ENCODE data around the gene TEAD3. TPM values are rescaled to one million over a fixed set of nuclear protein-coding genes. Genes with fewer than 3 reads are reported as not detected.

Gene TEAD3
- total and polyA plus RNA-seq, 2 experiments from 2014 or later, result 15.0 to 26.5 TPM

DNA sequence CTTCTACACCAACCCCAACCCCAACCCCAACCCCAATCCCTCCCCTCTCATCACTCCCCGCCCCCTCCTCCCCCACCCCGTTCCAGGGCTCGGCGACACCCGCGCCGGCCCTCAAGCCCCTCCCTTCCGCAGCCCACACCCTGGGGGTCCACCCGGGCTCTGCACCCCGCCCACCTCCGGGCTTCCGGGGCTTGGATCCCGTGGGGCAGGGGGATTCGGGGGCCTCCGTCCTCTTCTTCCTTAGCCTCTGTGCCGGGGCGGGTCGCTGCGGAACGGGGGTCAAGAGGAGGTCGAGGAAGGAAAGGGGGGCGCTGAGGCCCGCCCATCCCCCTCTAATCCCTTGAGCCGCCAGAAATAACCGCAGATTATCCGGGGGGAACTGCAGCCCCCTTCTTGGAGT, 15.1 kb upstream of the TEAD3 start (continued):
- no peak for TF ChIP-seq ZNF462 (CRISPR knock-in tag; IDR thresholded peaks at IDR 0.05)
- TF ChIP-seq STAT1 (IDR thresholded peaks at IDR 0.05; ENCODE audit: unreplicated experiment), result no peak
- TF ChIP-seq ZNF114 (CRISPR knock-in tag; IDR thresholded peaks at IDR 0.05), result no peak
- TF ChIP-seq ZNF331 (CRISPR knock-in tag; IDR thresholded peaks at IDR 0.05; ENCODE audit: low read depth), result no peak
- no peak for TF ChIP-seq REST (IDR thresholded peaks at IDR 0.05; ENCODE audit: unreplicated experiment)
- TF ChIP-seq, protein P1, sequence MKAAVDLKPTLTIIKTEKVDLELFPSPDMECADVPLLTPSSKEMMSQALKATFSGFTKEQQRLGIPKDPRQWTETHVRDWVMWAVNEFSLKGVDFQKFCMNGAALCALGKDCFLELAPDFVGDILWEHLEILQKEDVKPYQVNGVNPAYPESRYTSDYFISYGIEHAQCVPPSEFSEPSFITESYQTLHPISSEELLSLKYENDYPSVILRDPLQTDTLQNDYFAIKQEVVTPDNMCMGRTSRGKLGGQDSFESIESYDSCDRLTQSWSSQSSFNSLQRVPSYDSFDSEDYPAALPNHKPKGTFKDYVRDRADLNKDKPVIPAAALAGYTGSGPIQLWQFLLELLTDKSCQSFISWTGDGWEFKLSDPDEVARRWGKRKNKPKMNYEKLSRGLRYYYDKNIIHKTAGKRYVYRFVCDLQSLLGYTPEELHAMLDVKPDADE (IDR thresholded peaks at IDR 0.05), result no peak
- TF ChIP-seq JUNB (IDR thresholded peaks at IDR 0.05; ENCODE audit: unreplicated experiment), result no peak

All from GM23338 (cell line).